Measurements from ENCODE around the gene HMCN2. TPM values are rescaled to one million over a fixed set of nuclear protein-coding genes. Genes with fewer than 3 reads are reported as not detected.
"Not testable (repeated sequence)": the region's sequence is repeated elsewhere in the genome, so short reads cannot be mapped to it uniquely, and the experiment has no call there.

The HMCN2 gene
- total RNA-seq, 1 donor from 2014 or later, result 5.8 TPM

- no peak for DNase-seq (ENCODE audit: low spot score in 2 of 2, unreplicated experiment in 2 of 2)
- Mint-ChIP-seq H3K4me3 (no peak overlapping the region), H3K27ac (no peak overlapping the region), H3K27me3 (ENCODE audit: low read depth) (peaks cover 5% of the 10 kb centered on the region), H3K4me1 (peaks cover 12% of the 10 kb centered on the region), H3K9me3 (peaks cover 3% of the 10 kb centered on the region), H3K36me3 (no peaks in the 10 kb centered on the region)
- no peak for TF ChIP-seq CTCF (IDR thresholded peaks at IDR 0.05; ENCODE audit: unreplicated experiment)
Measured at GRCh38 chr9:130245474-130245873, 20.1 kb upstream of the HMCN2 start.

GRCh38 chr9:130246126-130246525 is 19.4 kb upstream of the HMCN2 start:
- H3K4me1 Mint-ChIP-seq, result peaks cover 8% of the 10 kb centered on the region

GRCh38 chr9:130254747-130255630 is 10.6 kb upstream of the HMCN2 start:
- DNase-seq (ENCODE audit: low spot score in 2 of 2, unreplicated experiment in 2 of 2), result no peak
- peaks cover 6% of the 10 kb centered on the region for H3K27me3 Mint-ChIP-seq (ENCODE audit: low read depth)
- peaks cover 15% of the 10 kb centered on the region for H3K4me1 Mint-ChIP-seq
- no peaks in the 10 kb centered on the region for H3K36me3 Mint-ChIP-seq
- H3K4me3 Mint-ChIP-seq, result no peak overlapping the region
- no peak for TF ChIP-seq CTCF (IDR thresholded peaks at IDR 0.05; ENCODE audit: unreplicated experiment)
- H3K9me3 Mint-ChIP-seq, result peaks cover 8% of the 10 kb centered on the region
- H3K27ac Mint-ChIP-seq, result peak overlapping the region; percentile 73

More at GRCh38 chr9:130246126-130246525, 19.4 kb upstream of the HMCN2 start:
- Mint-ChIP-seq H3K9me3 (peaks cover 5% of the 10 kb centered on the region), H3K36me3 (no peaks in the 10 kb centered on the region), H3K27ac (no peak overlapping the region), H3K27me3 (ENCODE audit: low read depth) (peaks cover 5% of the 10 kb centered on the region), H3K4me3 (no peak overlapping the region)
- no peak for TF ChIP-seq CTCF (IDR thresholded peaks at IDR 0.05; ENCODE audit: unreplicated experiment)
- DNase-seq (ENCODE audit: low spot score in 2 of 2, unreplicated experiment in 2 of 2), result no peak

GRCh38 chr9:130255631-130256134 is 9.9 kb upstream of the HMCN2 start:
- Mint-ChIP-seq H3K9me3 (peaks cover 3% of the 10 kb centered on the region), H3K27me3 (ENCODE audit: low read depth) (peaks cover 6% of the 10 kb centered on the region), H3K27ac (peak overlapping the region; percentile 37), H3K36me3 (no peaks in the 10 kb centered on the region), H3K4me3 (no peak overlapping the region), H3K4me1 (peaks cover 15% of the 10 kb centered on the region)
- TF ChIP-seq CTCF (IDR thresholded peaks at IDR 0.05; ENCODE audit: unreplicated experiment), result no peak
- DNase-seq (ENCODE audit: low spot score in 2 of 2, unreplicated experiment in 2 of 2), result no peak

GRCh38 chr9:130256644-130257043 is 8.9 kb upstream of the HMCN2 start:
- Mint-ChIP-seq H3K27me3 (ENCODE audit: low read depth) (peaks cover 11% of the 10 kb centered on the region), H3K36me3 (no peaks in the 10 kb centered on the region), H3K4me3 (no peak overlapping the region), H3K27ac (no peak overlapping the region), H3K4me1 (peaks cover 17% of the 10 kb centered on the region), H3K9me3 (peaks cover 3% of the 10 kb centered on the region)
- TF ChIP-seq CTCF (IDR thresholded peaks at IDR 0.05; ENCODE audit: unreplicated experiment), result no peak
- DNase-seq (ENCODE audit: low spot score in 2 of 2, unreplicated experiment in 2 of 2), result no peak

GRCh38 chr9:130258137-130258536 is 7.4 kb upstream of the HMCN2 start:
- not testable (repeated sequence) for H3K27ac Mint-ChIP-seq; DNase-seq (ENCODE audit: low spot score in 2 of 2, unreplicated experiment in 2 of 2); H3K36me3 Mint-ChIP-seq; H3K4me3 Mint-ChIP-seq; H3K9me3 Mint-ChIP-seq
- Mint-ChIP-seq H3K27me3 (ENCODE audit: low read depth) (peaks cover 25% of the 10 kb centered on the region), H3K4me1 (peaks cover 17% of the 10 kb centered on the region)

All from mesothelial cell of epicardium (in vitro differentiated cells).